Nephron progenitor cell (in vitro differentiated cells): ENCODE results near the gene RECQL.

Experiments used
- DNase-seq: peaks from one replicate; pipeline ENCODE4 v3.0.0; 2021
- H3K27ac Mint-ChIP-seq: 2 replicates; pipeline ENCODE4 v1.8.0; 2021; ENCODE audit warnings: mild to moderate bottlenecking, moderate library complexity, mixed read lengths
- H3K27me3 Mint-ChIP-seq: 2 replicates; pipeline ENCODE4 v1.8.0; 2021; ENCODE audit warnings: mild to moderate bottlenecking, low read depth, mixed read lengths; ENCODE audit not compliant: poor library complexity
- H3K36me3 Mint-ChIP-seq: 2 replicates; pipeline ENCODE4 v1.8.0; 2021; ENCODE audit warnings: low read depth, mixed read lengths
- H3K4me1 Mint-ChIP-seq: 2 replicates; pipeline ENCODE4 v1.8.0; 2021; ENCODE audit warnings: mixed read lengths
- H3K4me3 Mint-ChIP-seq: 2 replicates; pipeline ENCODE4 v1.8.0; 2021; ENCODE audit warnings: mild to moderate bottlenecking, moderate library complexity, mixed read lengths
- H3K9me3 Mint-ChIP-seq: 2 replicates; pipeline ENCODE4 v1.8.0; 2021; ENCODE audit warnings: mild to moderate bottlenecking, moderate library complexity, mixed read lengths
- CTCF ChIP-seq: fragments of 200-600 bp; sonication (generic); IDR thresholded peaks from 2 replicates; pipeline ENCODE4 v1.5.0; 2021; ENCODE audit warnings: antibody characterized with exemption

The RECQL gene

GRCh38 chr12:21501258-21502163 lies at the start of gene RECQL, which contains the start of gene GOLT1B:
Gene RECQL, minus strand, starts transcription at chr12:21501635. Its CDS starts 2,065 bp downstream, at chr12:21499570.
Gene GOLT1B, plus strand, starts transcription at chr12:21501789. Its CDS starts 135 bp downstream, at chr12:21501924.
- no peak within 1 kb of the TSS for H3K4me3 Mint-ChIP-seq

GRCh38 chr12:21547437-21547836 lies 46.0 kb upstream of the RECQL start:
- TF ChIP-seq CTCF = no peak
- peaks cover 4% of the 10 kb centered on the region for H3K27me3 Mint-ChIP-seq
- DNase-seq = no peak
- no peaks in the 10 kb centered on the region for H3K9me3 Mint-ChIP-seq
- no peaks in the 10 kb centered on the region for H3K36me3 Mint-ChIP-seq
- no peak overlapping the region for H3K4me3 Mint-ChIP-seq
- no peak overlapping the region for H3K27ac Mint-ChIP-seq
- H3K4me1 Mint-ChIP-seq = peaks cover 6% of the 10 kb centered on the region

More at GRCh38 chr12:21501258-21502163, at the start of gene RECQL, which contains the start of gene GOLT1B:
- peak; percentile 85 for DNase-seq
- no peaks in the 10 kb centered on the region for H3K27me3 Mint-ChIP-seq
- no peak for TF ChIP-seq CTCF
- H3K9me3 Mint-ChIP-seq = no peaks in the 10 kb centered on the region
- no peak within 1 kb of the TSS for H3K27ac Mint-ChIP-seq
- peaks cover 8% of the 10 kb centered on the region for H3K36me3 Mint-ChIP-seq
- H3K4me1 Mint-ChIP-seq = peaks cover 23% of the 10 kb centered on the region

GRCh38 chr12:21546716-21547115 lies 45.3 kb upstream of the RECQL start:
- Mint-ChIP-seq H3K9me3 (no peaks in the 10 kb centered on the region), H3K27ac (no peak overlapping the region), H3K4me1 (peaks cover 2% of the 10 kb centered on the region), H3K36me3 (no peaks in the 10 kb centered on the region), H3K4me3 (no peak overlapping the region), H3K27me3 (peaks cover 4% of the 10 kb centered on the region)
- DNase-seq = no peak
- TF ChIP-seq CTCF = no peak

GRCh38 chr12:21545557-21545956 lies 44.1 kb upstream of the RECQL start:
- TF ChIP-seq CTCF = no peak
- no peaks in the 10 kb centered on the region for H3K36me3 Mint-ChIP-seq
- no peaks in the 10 kb centered on the region for H3K4me1 Mint-ChIP-seq
- DNase-seq = no peak
- H3K27ac Mint-ChIP-seq = no peak overlapping the region
- H3K4me3 Mint-ChIP-seq = no peak overlapping the region
- H3K27me3 Mint-ChIP-seq = peaks cover 4% of the 10 kb centered on the region
- H3K9me3 Mint-ChIP-seq = no peaks in the 10 kb centered on the region

- Mint-ChIP-seq H3K27me3 (peaks cover 11% of the 10 kb centered on the region), H3K36me3 (no peaks in the 10 kb centered on the region), H3K4me3 (no peak overlapping the region), H3K27ac (no peak overlapping the region), H3K4me1 (no peaks in the 10 kb centered on the region), H3K9me3 (no peaks in the 10 kb centered on the region)
- DNase-seq = no peak
- no peak for TF ChIP-seq CTCF
Observed at GRCh38 chr12:21543151-21543550, 41.7 kb upstream of the RECQL start.
